Hepatocyte (in vitro differentiated cells): ENCODE data around the gene MICAL2. TPM values are rescaled to one million over a fixed set of nuclear protein-coding genes. Genes with fewer than 3 reads are reported as not detected.
A peak's percentile ranks its signal among the peaks of the same experiment; 100 is the strongest.
"Not testable (repeated sequence)": the region's sequence is repeated elsewhere in the genome, so short reads cannot be mapped to it uniquely, and the experiment has no call there.

Experiments
- DNase-seq: peaks from one replicate; pipeline ENCODE4 v3.0.0-alpha.2; 2016; ENCODE audit warnings: low spot score
- H2AFZ ChIP-seq: fragments of 200-600 bp; sonication (generic); 2 replicates; pipeline ENCODE4 v1.6.0; 2016; ENCODE audit warnings: antibody characterized with exemption, mild to moderate bottlenecking
- H3K27ac ChIP-seq: fragments of 200-600 bp; sonication (generic); 2 replicates; pipeline ENCODE4 v1.5.1; 2016; ENCODE audit warnings: mild to moderate bottlenecking
- H3K27me3 ChIP-seq: fragments of 200-600 bp; sonication (generic); 2 replicates; pipeline ENCODE4 v1.6.1; 2016
- H3K36me3 ChIP-seq: fragments of 200-600 bp; sonication (generic); replicated peaks from 2 replicates; pipeline ENCODE4 v1.5.1; 2016; ENCODE audit warnings: low read depth; ENCODE audit not compliant: insufficient read depth
- H3K4me1 ChIP-seq: fragments of 200-600 bp; sonication (generic); 2 replicates; pipeline ENCODE4 v1.5.1; 2016; ENCODE audit warnings: mild to moderate bottlenecking, moderate library complexity; ENCODE audit not compliant: insufficient read depth
- H3K4me2 ChIP-seq: fragments of 200-600 bp; sonication (generic); 2 replicates; pipeline ENCODE4 v1.6.0; 2016
- H3K4me3 ChIP-seq: fragments of 200-600 bp; sonication (generic); 2 replicates; pipeline ENCODE4 v1.5.1; 2016; ENCODE audit warnings: mild to moderate bottlenecking
- H3K79me2 ChIP-seq: fragments of 200-600 bp; sonication (generic); 2 replicates; pipeline ENCODE4 v1.6.0; 2017; ENCODE audit warnings: mild to moderate bottlenecking
- H3K9me2 ChIP-seq: fragments of 200-600 bp; sonication (generic); replicated peaks from 2 replicates; pipeline ENCODE4 v1.6.0; 2017; ENCODE audit warnings: mild to moderate bottlenecking; ENCODE audit not compliant: insufficient read depth
- H3K9me3 ChIP-seq: fragments of 200-600 bp; sonication (generic); 2 replicates; pipeline ENCODE4 v1.5.1; 2016; ENCODE audit warnings: low read depth, mild to moderate bottlenecking
- H4K20me1 ChIP-seq: fragments of 200-600 bp; sonication (generic); 2 replicates; pipeline ENCODE4 v1.6.0; 2016; ENCODE audit warnings: mild to moderate bottlenecking; ENCODE audit not compliant: insufficient read depth, poor library complexity, severe bottlenecking
- EZH2 ChIP-seq: fragments of 200-600 bp; sonication (generic); IDR thresholded peaks from 2 replicates; pipeline ENCODE4 v1.6.1; 2016; ENCODE audit warnings: antibody characterized with exemption, mild to moderate bottlenecking, borderline replicate concordance
- EZH2phosphoT487 ChIP-seq: fragments of 200-600 bp; sonication (generic); IDR thresholded peaks from one replicate; pipeline ENCODE4 v1.6.1; 2018; ENCODE audit warnings: antibody characterized with exemption, mild to moderate bottlenecking, low read depth, moderate library complexity; ENCODE audit not compliant: unreplicated experiment, severe bottlenecking
- WGBS: methylation state at CpG from one replicate; pipeline ENCODE4 v1.1.6; 2016; ENCODE audit warnings: low lambda C conversion rate; ENCODE audit errors: missing lambda C conversion rate; 5-methylcytosine and 5-hydroxymethylcytosine counted together
- polyA plus RNA-seq: library from polyadenylated mRNA; unstranded; fragments of >200 nt; fragmentation: Nextera tagmentation; extraction: Ambion mirVana; gene quantifications from 2 replicates; pipeline ENCODE4 v1.2.1, GENCODE V29; 2016
- total RNA-seq: library from RNA; depleted of rRNA; stranded (reverse); fragments of >200 nt; gene quantifications from 2 replicates; pipeline ENCODE4 v1.2.3, GENCODE V29; 2014
- TF ChIP-seq, protein P1 (sequence below): fragments of 200-600 bp; sonication (generic); IDR thresholded peaks from 2 replicates; pipeline ENCODE4 v1.5.1; 2016; ENCODE audit warnings: antibody characterized with exemption, mild to moderate bottlenecking; ENCODE audit not compliant: poor library complexity

Gene MICAL2
- total and polyA plus RNA-seq, 2 experiments from 2014 or later = 36.8 to 56.0 TPM

GRCh38 chr11:12144330-12145174, 34.2 kb downstream of the MICAL2 start:
- Histone ChIP-seq H3K27me3 (no peaks in the 10 kb centered on the region), H3K9me2 (no peaks in the 10 kb centered on the region), H3K36me3 (no peaks in the 10 kb centered on the region), H3K9me3 (no peaks in the 10 kb centered on the region), H3K4me3 (no peak overlapping the region), H3K79me2 (peaks cover 18% of the 10 kb centered on the region), H2AFZ (no peak overlapping the region), H3K4me1 (peaks cover 52% of the 10 kb centered on the region), H3K4me2 (peak overlapping the region; percentile 42), H3K27ac (peak overlapping the region; percentile 87), H4K20me1 (no peaks in the 10 kb centered on the region)
- TF ChIP-seq EZH2 (no peak), EZH2phosphoT487 (no peak)
- TF ChIP-seq, protein P1, sequence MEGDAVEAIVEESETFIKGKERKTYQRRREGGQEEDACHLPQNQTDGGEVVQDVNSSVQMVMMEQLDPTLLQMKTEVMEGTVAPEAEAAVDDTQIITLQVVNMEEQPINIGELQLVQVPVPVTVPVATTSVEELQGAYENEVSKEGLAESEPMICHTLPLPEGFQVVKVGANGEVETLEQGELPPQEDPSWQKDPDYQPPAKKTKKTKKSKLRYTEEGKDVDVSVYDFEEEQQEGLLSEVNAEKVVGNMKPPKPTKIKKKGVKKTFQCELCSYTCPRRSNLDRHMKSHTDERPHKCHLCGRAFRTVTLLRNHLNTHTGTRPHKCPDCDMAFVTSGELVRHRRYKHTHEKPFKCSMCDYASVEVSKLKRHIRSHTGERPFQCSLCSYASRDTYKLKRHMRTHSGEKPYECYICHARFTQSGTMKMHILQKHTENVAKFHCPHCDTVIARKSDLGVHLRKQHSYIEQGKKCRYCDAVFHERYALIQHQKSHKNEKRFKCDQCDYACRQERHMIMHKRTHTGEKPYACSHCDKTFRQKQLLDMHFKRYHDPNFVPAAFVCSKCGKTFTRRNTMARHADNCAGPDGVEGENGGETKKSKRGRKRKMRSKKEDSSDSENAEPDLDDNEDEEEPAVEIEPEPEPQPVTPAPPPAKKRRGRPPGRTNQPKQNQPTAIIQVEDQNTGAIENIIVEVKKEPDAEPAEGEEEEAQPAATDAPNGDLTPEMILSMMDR = no peak
- no peak for DNase-seq
- WGBS = 70% methylated on average over 11 of the region's 11 CpGs

DNA sequence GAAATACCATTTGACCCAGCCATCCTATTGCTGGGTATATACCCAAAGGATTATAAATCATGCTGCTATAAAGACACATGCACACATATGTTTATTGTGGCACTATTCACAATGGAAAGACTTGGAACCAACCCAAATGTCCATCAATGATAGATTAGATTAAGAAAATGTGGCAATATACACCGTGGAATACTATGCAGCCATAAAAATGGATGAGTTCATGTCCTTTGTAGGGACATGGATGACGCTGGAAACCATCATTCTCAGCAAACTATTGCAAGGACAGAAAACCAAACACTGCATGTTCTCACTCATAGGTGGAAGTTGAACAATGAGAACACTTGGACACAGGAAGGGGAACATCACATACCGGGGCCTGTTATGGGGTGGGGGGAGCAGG, 36.3 kb downstream of the MICAL2 start:
- H3K4me2 ChIP-seq, H3K27ac ChIP-seq: not testable (repeated sequence)

GRCh38 chr11:12147827-12148226, 37.4 kb downstream of the MICAL2 start:
- Histone ChIP-seq H4K20me1 (no peaks in the 10 kb centered on the region), H3K9me2 (no peaks in the 10 kb centered on the region), H3K79me2 (peaks cover 19% of the 10 kb centered on the region), H3K27me3 (no peaks in the 10 kb centered on the region), H3K27ac (no peak overlapping the region), H3K9me3 (no peaks in the 10 kb centered on the region), H2AFZ (no peak overlapping the region), H3K4me3 (no peak overlapping the region), H3K36me3 (no peaks in the 10 kb centered on the region), H3K4me1 (peaks cover 29% of the 10 kb centered on the region), H3K4me2 (no peak overlapping the region)
- 77% methylated on average over 5 of the region's 5 CpGs for WGBS
- no peak for DNase-seq
- TF ChIP-seq, protein P1 = no peak
- TF ChIP-seq EZH2 = no peak
- no peak for TF ChIP-seq EZH2phosphoT487

More for the DNA sequence above, 36.3 kb downstream of the MICAL2 start:
- WGBS = 100% methylated on average over 2 of the region's 3 CpGs
- not testable (repeated sequence) for H3K9me2 ChIP-seq, H3K27me3 ChIP-seq, H2AFZ ChIP-seq, DNase-seq, H4K20me1 ChIP-seq, H3K9me3 ChIP-seq, H3K36me3 ChIP-seq, H3K4me3 ChIP-seq
- peaks cover 19% of the 10 kb centered on the region for H3K79me2 ChIP-seq
- peaks cover 40% of the 10 kb centered on the region for H3K4me1 ChIP-seq

DNA sequence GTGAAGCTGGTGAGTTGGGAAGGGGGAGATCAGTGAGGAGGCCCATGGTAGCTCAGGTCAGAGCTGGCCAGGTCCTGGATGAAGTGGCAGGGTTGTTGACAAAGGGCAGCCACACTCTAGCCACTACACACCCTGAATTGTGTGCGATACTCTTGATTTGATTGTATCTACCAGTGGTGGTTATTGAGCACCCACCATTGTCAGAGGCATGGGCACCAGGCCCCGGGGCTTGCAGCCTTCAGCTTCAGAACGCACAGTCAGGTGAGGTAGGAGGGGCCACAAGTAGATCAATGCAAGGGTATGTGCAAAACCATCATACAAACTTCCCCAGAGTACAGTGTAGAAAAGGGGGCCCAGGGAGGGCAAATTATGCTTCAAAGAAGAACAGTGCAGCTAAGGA, 38.1 kb downstream of the MICAL2 start:
- H3K9me2 ChIP-seq = no peaks in the 10 kb centered on the region
- no peak overlapping the region for H3K4me2 ChIP-seq
- no peaks in the 10 kb centered on the region for H4K20me1 ChIP-seq
- H2AFZ ChIP-seq = no peak overlapping the region
- H3K27me3 ChIP-seq = no peaks in the 10 kb centered on the region
- no peaks in the 10 kb centered on the region for H3K9me3 ChIP-seq
- H3K4me1 ChIP-seq = peaks cover 22% of the 10 kb centered on the region
- TF ChIP-seq EZH2phosphoT487 (no peak), EZH2 (no peak)
- TF ChIP-seq, protein P1 = no peak
- no peak overlapping the region for H3K27ac ChIP-seq
- no peaks in the 10 kb centered on the region for H3K36me3 ChIP-seq
- WGBS = 96% methylated on average over 3 of the region's 3 CpGs
- H3K79me2 ChIP-seq = peaks cover 19% of the 10 kb centered on the region
- no peak overlapping the region for H3K4me3 ChIP-seq
- DNase-seq = no peak
